Measurements from ENCODE around the gene LRRC8B.

- no peak for TF ChIP-seq CTCF (IDR thresholded peaks at IDR 0.05; ENCODE audit: poor library complexity)
- TF ChIP-seq EZH2 (IDR thresholded peaks at IDR 0.05; ENCODE audit: borderline replicate concordance) = no peak
Measured at GRCh38 chr1:89613928-89614327, 89.3 kb downstream of the LRRC8B start.

Data from hepatocyte (in vitro differentiated cells).